ENCODE data around the gene CASZ1. TPM values are rescaled to one million over a fixed set of nuclear protein-coding genes. Genes with fewer than 3 reads are reported as not detected.

The CASZ1 gene
- total RNA-seq, 1 experiment from 2014 or later: 15.2 TPM

DNA sequence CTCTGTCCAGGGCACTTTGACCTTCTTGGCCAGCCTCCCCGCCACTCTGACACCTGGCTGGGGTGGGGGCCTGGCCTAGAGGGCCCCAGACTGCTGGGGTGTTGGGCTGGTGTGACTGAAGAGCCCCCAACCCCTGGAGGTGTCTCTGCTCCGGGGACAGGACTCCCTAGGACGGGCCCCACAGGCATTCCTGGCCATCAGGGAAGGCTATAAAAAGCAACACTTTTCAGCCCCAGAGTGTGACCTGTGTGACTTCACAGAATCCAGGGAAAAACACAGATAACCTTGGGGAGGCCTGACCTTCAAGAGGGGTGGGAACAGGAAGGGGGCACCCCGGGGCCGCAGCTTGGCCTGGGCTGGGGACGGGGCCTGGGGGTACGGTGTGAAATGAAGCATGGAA is 24.0 kb upstream of the CASZ1 start:
- H3K4me2 ChIP-seq: no peak overlapping the region
- no peaks in the 10 kb centered on the region for H3K9me3 ChIP-seq (ENCODE audit: insufficient read depth, low read depth)
- no peaks in the 10 kb centered on the region for H4K20me1 ChIP-seq (ENCODE audit: insufficient read depth)
- no peak for DNase-seq
- intact Hi-C loops (cut with micrococcal nuclease; ENCODE audit: unreplicated experiment): no loop called here
- H3K79me2 ChIP-seq (ENCODE audit: low read depth): no peaks in the 10 kb centered on the region
- CTCF ChIA-PET: no interaction called here
- H2AFZ ChIP-seq: no peak overlapping the region
- no peak overlapping the region for H3K27ac ChIP-seq
- H3K27me3 ChIP-seq (ENCODE audit: insufficient read depth, low read depth): no peaks in the 10 kb centered on the region
- BruUV-seq (replicated peaks): no TSS peak
- no peaks in the 10 kb centered on the region for H3K36me3 ChIP-seq (ENCODE audit: low read depth)
- POLR2A ChIA-PET (ENCODE audit: unreplicated experiment): no interaction called here
- no peaks in the 10 kb centered on the region for H3K9me2 ChIP-seq (ENCODE audit: insufficient read depth)
- H3F3A ChIP-seq (ENCODE audit: insufficient read depth, low read depth): no peaks in the 10 kb centered on the region
- no peaks in the 10 kb centered on the region; the same call in 1 of the 2 replicates for H3K4me1 ChIP-seq (replicated peaks; ENCODE audit: insufficient read depth)
- no peak overlapping the region for H3K4me3 ChIP-seq
- TF ChIP-seq, protein P1, sequence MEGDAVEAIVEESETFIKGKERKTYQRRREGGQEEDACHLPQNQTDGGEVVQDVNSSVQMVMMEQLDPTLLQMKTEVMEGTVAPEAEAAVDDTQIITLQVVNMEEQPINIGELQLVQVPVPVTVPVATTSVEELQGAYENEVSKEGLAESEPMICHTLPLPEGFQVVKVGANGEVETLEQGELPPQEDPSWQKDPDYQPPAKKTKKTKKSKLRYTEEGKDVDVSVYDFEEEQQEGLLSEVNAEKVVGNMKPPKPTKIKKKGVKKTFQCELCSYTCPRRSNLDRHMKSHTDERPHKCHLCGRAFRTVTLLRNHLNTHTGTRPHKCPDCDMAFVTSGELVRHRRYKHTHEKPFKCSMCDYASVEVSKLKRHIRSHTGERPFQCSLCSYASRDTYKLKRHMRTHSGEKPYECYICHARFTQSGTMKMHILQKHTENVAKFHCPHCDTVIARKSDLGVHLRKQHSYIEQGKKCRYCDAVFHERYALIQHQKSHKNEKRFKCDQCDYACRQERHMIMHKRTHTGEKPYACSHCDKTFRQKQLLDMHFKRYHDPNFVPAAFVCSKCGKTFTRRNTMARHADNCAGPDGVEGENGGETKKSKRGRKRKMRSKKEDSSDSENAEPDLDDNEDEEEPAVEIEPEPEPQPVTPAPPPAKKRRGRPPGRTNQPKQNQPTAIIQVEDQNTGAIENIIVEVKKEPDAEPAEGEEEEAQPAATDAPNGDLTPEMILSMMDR (conservative IDR thresholded peaks at IDR 0.05): no peak
- TF ChIP-seq EZH2 (IDR thresholded peaks at IDR 0.05; ENCODE audit: low read depth): no peak

DNA sequence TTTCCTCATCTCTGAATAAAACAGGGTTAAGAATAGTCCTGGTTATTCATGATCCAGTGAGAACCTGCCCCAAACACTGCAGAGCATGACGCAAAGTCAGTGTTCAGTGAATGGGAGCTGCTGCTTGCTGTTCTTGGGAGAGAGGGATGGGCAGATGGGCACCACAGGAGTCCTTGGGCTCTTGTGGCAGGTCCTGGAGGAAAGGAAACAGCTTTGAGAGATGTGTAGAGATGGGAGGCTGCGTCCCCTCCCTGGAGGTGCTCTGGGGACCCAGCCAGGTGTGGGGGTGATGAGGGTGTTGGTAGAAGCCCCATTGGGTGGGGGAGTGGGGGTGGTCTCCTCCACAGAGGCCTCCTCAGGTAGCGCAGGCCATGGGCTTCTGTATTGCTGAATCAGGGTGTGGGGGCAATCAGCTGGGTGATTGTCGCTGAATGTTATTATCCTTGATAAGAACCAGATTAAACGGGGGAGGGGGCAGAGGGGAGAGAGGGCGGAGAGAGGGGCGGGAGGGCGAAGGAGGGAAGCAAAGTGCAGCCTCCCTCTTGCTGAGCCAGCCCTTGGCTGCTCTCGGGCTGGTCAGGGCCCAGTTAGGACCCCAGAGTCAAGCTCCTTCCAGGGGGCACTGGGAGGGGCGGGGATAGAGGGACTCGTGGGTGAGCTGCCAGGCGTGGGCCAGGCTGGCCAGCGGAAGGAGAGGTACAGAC is 22.9 kb upstream of the CASZ1 start:
- no peaks in the 10 kb centered on the region for H3K9me3 ChIP-seq (ENCODE audit: insufficient read depth, low read depth)
- no peaks in the 10 kb centered on the region for H3K36me3 ChIP-seq (ENCODE audit: low read depth)
- POLR2A ChIA-PET (ENCODE audit: unreplicated experiment): no interaction called here
- H4K20me1 ChIP-seq (ENCODE audit: insufficient read depth): no peaks in the 10 kb centered on the region
- intact Hi-C loops (cut with micrococcal nuclease; ENCODE audit: unreplicated experiment): no loop called here
- no peak overlapping the region for H3K4me2 ChIP-seq
- CTCF ChIA-PET: no interaction called here
- H2AFZ ChIP-seq: no peak overlapping the region
- DNase-seq: no peak
- TF ChIP-seq, protein P1 (conservative IDR thresholded peaks at IDR 0.05): no peak
- TF ChIP-seq EZH2 (IDR thresholded peaks at IDR 0.05; ENCODE audit: low read depth): no peak
- no peak overlapping the region for H3K27ac ChIP-seq
- no peaks in the 10 kb centered on the region for H3K9me2 ChIP-seq (ENCODE audit: insufficient read depth)
- no peaks in the 10 kb centered on the region for H3K27me3 ChIP-seq (ENCODE audit: insufficient read depth, low read depth)
- no peaks in the 10 kb centered on the region for H3F3A ChIP-seq (ENCODE audit: insufficient read depth, low read depth)
- no TSS peak for BruUV-seq (replicated peaks)
- no peaks in the 10 kb centered on the region for H3K4me1 ChIP-seq (replicated peaks; ENCODE audit: insufficient read depth)
- H3K4me3 ChIP-seq: no peak overlapping the region
- H3K79me2 ChIP-seq (ENCODE audit: low read depth): no peaks in the 10 kb centered on the region

GRCh38 chr1:10818262-10819197 is 22.1 kb upstream of the CASZ1 start:
- intact Hi-C loops (cut with micrococcal nuclease; ENCODE audit: unreplicated experiment): no loop called here
- no peaks in the 10 kb centered on the region for H3K27me3 ChIP-seq (ENCODE audit: insufficient read depth, low read depth)
- H3K27ac ChIP-seq: no peak overlapping the region
- H3K79me2 ChIP-seq (ENCODE audit: low read depth): no peaks in the 10 kb centered on the region
- H2AFZ ChIP-seq: no peak overlapping the region
- H3K9me2 ChIP-seq (ENCODE audit: insufficient read depth): no peaks in the 10 kb centered on the region
- no peak overlapping the region for H3K4me3 ChIP-seq
- CTCF ChIA-PET: no interaction called here
- H3K36me3 ChIP-seq (ENCODE audit: low read depth): no peaks in the 10 kb centered on the region
- no peaks in the 10 kb centered on the region for H3K4me1 ChIP-seq (replicated peaks; ENCODE audit: insufficient read depth)
- POLR2A ChIA-PET (ENCODE audit: unreplicated experiment): no interaction called here
- H3F3A ChIP-seq (ENCODE audit: insufficient read depth, low read depth): no peaks in the 10 kb centered on the region
- no peak for TF ChIP-seq EZH2 (IDR thresholded peaks at IDR 0.05; ENCODE audit: low read depth)
- TF ChIP-seq, protein P1 (conservative IDR thresholded peaks at IDR 0.05): no peak
- no peak for DNase-seq
- no TSS peak for BruUV-seq (replicated peaks)
- no peak overlapping the region for H3K4me2 ChIP-seq
- H3K9me3 ChIP-seq (ENCODE audit: insufficient read depth, low read depth): no peaks in the 10 kb centered on the region
- no peaks in the 10 kb centered on the region for H4K20me1 ChIP-seq (ENCODE audit: insufficient read depth)

Measured in PC-9 (cell line).